ENCODE measurements around the gene COL5A1.

DNA sequence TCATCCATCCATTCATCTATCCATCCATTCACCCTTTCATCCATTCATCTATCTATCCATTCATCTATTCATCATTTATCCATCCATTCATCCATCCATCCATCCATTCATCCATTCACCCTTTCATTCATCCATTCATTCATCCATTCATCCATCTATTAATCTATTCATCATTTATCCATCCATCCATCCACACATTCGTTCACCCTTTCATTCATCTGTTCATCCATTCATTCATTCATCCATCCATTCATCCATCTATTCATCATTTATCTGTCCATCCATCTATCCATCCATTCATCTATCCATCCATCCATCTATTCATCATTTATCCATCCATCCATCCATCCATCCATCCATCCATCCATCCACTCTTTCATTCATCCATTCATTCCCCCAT lies 205.1 kb downstream of the COL5A1 start:
- TF ChIP-seq, protein P1, sequence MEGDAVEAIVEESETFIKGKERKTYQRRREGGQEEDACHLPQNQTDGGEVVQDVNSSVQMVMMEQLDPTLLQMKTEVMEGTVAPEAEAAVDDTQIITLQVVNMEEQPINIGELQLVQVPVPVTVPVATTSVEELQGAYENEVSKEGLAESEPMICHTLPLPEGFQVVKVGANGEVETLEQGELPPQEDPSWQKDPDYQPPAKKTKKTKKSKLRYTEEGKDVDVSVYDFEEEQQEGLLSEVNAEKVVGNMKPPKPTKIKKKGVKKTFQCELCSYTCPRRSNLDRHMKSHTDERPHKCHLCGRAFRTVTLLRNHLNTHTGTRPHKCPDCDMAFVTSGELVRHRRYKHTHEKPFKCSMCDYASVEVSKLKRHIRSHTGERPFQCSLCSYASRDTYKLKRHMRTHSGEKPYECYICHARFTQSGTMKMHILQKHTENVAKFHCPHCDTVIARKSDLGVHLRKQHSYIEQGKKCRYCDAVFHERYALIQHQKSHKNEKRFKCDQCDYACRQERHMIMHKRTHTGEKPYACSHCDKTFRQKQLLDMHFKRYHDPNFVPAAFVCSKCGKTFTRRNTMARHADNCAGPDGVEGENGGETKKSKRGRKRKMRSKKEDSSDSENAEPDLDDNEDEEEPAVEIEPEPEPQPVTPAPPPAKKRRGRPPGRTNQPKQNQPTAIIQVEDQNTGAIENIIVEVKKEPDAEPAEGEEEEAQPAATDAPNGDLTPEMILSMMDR (IDR thresholded peaks at IDR 0.05), result no peak
- TF ChIP-seq POLR2A (IDR thresholded peaks at IDR 0.05), result no peak
